IMR-90 (cell line): ENCODE results near the gene OR1Q1. TPM values are rescaled to one million over a fixed set of nuclear protein-coding genes. Genes with fewer than 3 reads are reported as not detected.

Experiments used
- ATAC-seq: fragments of 200-7000 bp; cut with Tn5 transposase; 2 replicates; pipeline ENCODE4 v1.9.1; 2020; ENCODE audit warnings: low read depth, mild to moderate bottlenecking, moderate library complexity
- Bru-seq: library from RNA; stranded (reverse); fragments of 400-500 nt; gene quantifications from one replicate; lab custom pipeline; 2021; lab: Mats Ljungman, UMichigan
- BruChase-seq, 2 experiments: library from RNA; stranded (reverse); fragments of 400-500 nt; gene quantifications; one replicate each; lab custom pipeline; 2021; lab: Mats Ljungman, UMichigan
- BruUV-seq: library from RNA; stranded (reverse); fragments of 400-500 nt; replicated peaks from 2 replicates; lab custom pipeline; 2021; lab: Mats Ljungman, UMichigan
- CTCF ChIA-PET: fragments of 300-600 bp; formaldehyde crosslinking; extraction: SDS; loops from one replicate; lab custom pipeline; 2021; ENCODE audit warnings: antibody characterized with exemption; lab: Yijun Ruan, JAX
- POLR2A ChIA-PET: fragments of 300-600 bp; sonication (Branson Sonifier 250); formaldehyde crosslinking; loops from one replicate; lab custom pipeline; 2022; ENCODE audit warnings: antibody characterized with exemption; ENCODE audit not compliant: unreplicated experiment; lab: Charles Lee
- DNase-seq: peaks from one replicate; pipeline ENCODE4 v3.0.0; 2013
- H2AFZ ChIP-seq: replicated peaks from 2 replicates; pipeline ENCODE3; 2013; ENCODE audit warnings: low read length, mild to moderate bottlenecking; ENCODE audit not compliant: poor library complexity
- H2AK5ac ChIP-seq: 2 replicates; pipeline ENCODE4 v1.6.1; 2013; ENCODE audit warnings: low read depth, low read length, inconsistent platforms
- H2AK9ac ChIP-seq: replicated peaks from 2 replicates; pipeline ENCODE3; 2013; ENCODE audit warnings: mild to moderate bottlenecking, low read depth, low read length, moderate library complexity; ENCODE audit not compliant: poor library complexity
- H2BK120ac ChIP-seq: 2 replicates; pipeline ENCODE4 v1.6.1; 2013; ENCODE audit warnings: low read depth, low read length, inconsistent platforms
- H2BK15ac ChIP-seq: 3 replicates; pipeline ENCODE4 v1.6.1; 2013; ENCODE audit warnings: low read depth, low read length, inconsistent platforms
- H2BK20ac ChIP-seq: 2 replicates; pipeline ENCODE4 v1.6.1; 2013; ENCODE audit warnings: low read depth, mild to moderate bottlenecking, inconsistent platforms, low read length, moderate library complexity
- H2BK5ac ChIP-seq: 2 replicates; pipeline ENCODE4 v1.6.1; 2013; ENCODE audit warnings: mild to moderate bottlenecking, low read depth, low read length, inconsistent platforms; ENCODE audit not compliant: poor library complexity, severe bottlenecking
- H3K14ac ChIP-seq: replicated peaks from 2 replicates; pipeline ENCODE4 v1.6.1; 2013; ENCODE audit warnings: low read depth, low read length, inconsistent platforms
- H3K18ac ChIP-seq: 2 replicates; pipeline ENCODE4 v1.6.1; 2013; ENCODE audit warnings: low read depth, low read length, control low read depth
- H3K23ac ChIP-seq: 2 replicates; pipeline ENCODE4 v1.6.1; 2013; ENCODE audit warnings: low read depth, low read length, inconsistent platforms
- H3K27ac ChIP-seq: 2 replicates; pipeline ENCODE4 v1.5.1; 2013; ENCODE audit warnings: mild to moderate bottlenecking, control low read depth, low read length; ENCODE audit not compliant: insufficient read depth
- H3K27me3 ChIP-seq: 2 replicates; pipeline ENCODE4 v1.6.1; 2013; ENCODE audit warnings: low read length; ENCODE audit not compliant: control insufficient read depth, insufficient read depth
- H3K36me3 ChIP-seq: 2 replicates; pipeline ENCODE4 v1.6.1; 2013; ENCODE audit warnings: low read length, mixed read lengths; ENCODE audit not compliant: control insufficient read depth, insufficient read depth
- H3K4ac ChIP-seq: 2 replicates; pipeline ENCODE4 v1.6.1; 2013; ENCODE audit warnings: low read depth, low read length, inconsistent platforms
- H3K4me1 ChIP-seq: 2 replicates; pipeline ENCODE4 v1.6.1; 2013; ENCODE audit warnings: low read length, mixed read lengths; ENCODE audit not compliant: control insufficient read depth, insufficient read depth
- H3K4me2 ChIP-seq: 2 replicates; pipeline ENCODE4 v1.6.1; 2013; ENCODE audit warnings: low read depth, mild to moderate bottlenecking, control low read depth, low read length, moderate library complexity
- H3K4me3 ChIP-seq: 2 replicates; pipeline ENCODE4 v1.5.1; 2013; ENCODE audit warnings: low read depth, mild to moderate bottlenecking, control low read depth, low read length, moderate library complexity; ENCODE audit not compliant: insufficient read depth
- H3K56ac ChIP-seq: 2 replicates; pipeline ENCODE4 v1.6.1; 2013; ENCODE audit warnings: low read length, inconsistent platforms; ENCODE audit not compliant: insufficient read depth; ENCODE audit errors: extremely low read depth
- H3K79me1 ChIP-seq, 2 experiments: 2 replicates each; pipeline ENCODE4 v1.6.1; 2013; ENCODE audit warnings: low read length in 2 of 2, inconsistent platforms in 1 of 2, low read depth in 1 of 2
- H3K9ac ChIP-seq: 2 replicates; pipeline ENCODE4 v1.6.1; 2013; ENCODE audit warnings: low read depth, low read length, control low read depth
- H3K9me1 ChIP-seq: 2 replicates; pipeline ENCODE4 v1.6.1; 2013; ENCODE audit warnings: low read length, inconsistent platforms; ENCODE audit not compliant: insufficient read depth
- H3K9me3 ChIP-seq: 2 replicates; pipeline ENCODE4 v1.6.1; 2013; ENCODE audit warnings: low read length; ENCODE audit not compliant: control insufficient read depth, insufficient read depth
- H4K20me1 ChIP-seq: 2 replicates; pipeline ENCODE4 v1.6.1; 2013; ENCODE audit warnings: low read length, inconsistent platforms; ENCODE audit not compliant: insufficient read depth
- H4K5ac ChIP-seq: 2 replicates; pipeline ENCODE4 v1.6.1; 2013; ENCODE audit warnings: mild to moderate bottlenecking, low read depth, low read length, control low read depth
- H4K8ac ChIP-seq, 2 experiments: 2 replicates each; pipeline ENCODE4 v1.6.1; 2013; ENCODE audit warnings: low read depth in 2 of 2, low read length in 2 of 2, control low read depth in 1 of 2, inconsistent platforms in 1 of 2
- H4K91ac ChIP-seq: 2 replicates; pipeline ENCODE4 v1.6.1; 2013; ENCODE audit warnings: low read depth, low read length, inconsistent platforms; ENCODE audit not compliant: insufficient read depth
- BHLHE40 ChIP-seq: fragments of 150-350 bp; IDR thresholded peaks from 2 replicates; pipeline ENCODE4 v1.6.1; 2016; ENCODE audit warnings: mild to moderate bottlenecking, low read depth, low read length
- CEBPB ChIP-seq: IDR thresholded peaks from 2 replicates; pipeline ENCODE4 v1.6.1; 2012; ENCODE audit warnings: low read depth, low read length, improper control_type of control experiment
- CHD1 ChIP-seq: IDR thresholded peaks from 2 replicates; pipeline ENCODE4 v1.6.1; 2012; ENCODE audit warnings: low read depth, low read length, improper control_type of control experiment
- ELK1 ChIP-seq: fragments of 150-350 bp; IDR thresholded peaks from 2 replicates; pipeline ENCODE4 v1.6.1; 2016; ENCODE audit warnings: low read depth, mild to moderate bottlenecking, low read length, moderate library complexity, borderline replicate concordance
- MAFK ChIP-seq: IDR thresholded peaks from 2 replicates; pipeline ENCODE4 v1.6.1; 2012; ENCODE audit warnings: low read depth, low read length, improper control_type of control experiment
- MAZ ChIP-seq: IDR thresholded peaks from 2 replicates; pipeline ENCODE4 v1.6.1; 2012; ENCODE audit warnings: low read depth, mild to moderate bottlenecking, low read length, improper control_type of control experiment, moderate library complexity, borderline replicate concordance
- NFE2L2 ChIP-seq: fragments of 150-350 bp; IDR thresholded peaks from 2 replicates; pipeline ENCODE4 v1.6.1; 2016; ENCODE audit warnings: low read depth, mild to moderate bottlenecking, low read length
- POLR2A ChIP-seq: IDR thresholded peaks from 2 replicates; pipeline ENCODE4 v1.6.1; 2012; ENCODE audit warnings: mild to moderate bottlenecking, low read depth, low read length
- WGBS, 2 experiments: methylation state at CpG; one replicate each; pipeline versions ENCODE4 v1.1.5 to v1.1.7; 2013; ENCODE audit warnings: missing lambda C conversion rate in 2 of 2; ENCODE audit not compliant: insufficient read length in 1 of 2; ENCODE audit errors: extremely low coverage in 2 of 2; 5-methylcytosine and 5-hydroxymethylcytosine counted together
- dilution Hi-C: fragments of 300-500 bp; cut with HindIII; formaldehyde crosslinking; loops from one replicate; pipeline ENCODE4 v1.14.3; 2018; ENCODE audit warnings: low sequenced_read_pairs; ENCODE audit not compliant: unreplicated experiment
- in situ Hi-C: fragments of 300-500 bp; cut with MboI; formaldehyde crosslinking; loops from 3 replicates; pipeline ENCODE4 v1.14.3; 2019; ENCODE audit warnings: low sequenced_read_pairs, inconsistent platforms, mixed read lengths
- intact Hi-C: fragments of 100-400 bp; cut with micrococcal nuclease; formaldehyde crosslinking; loops from 2 replicates; pipeline ENCODE4 v1.10.0; 2022
- long read RNA-seq: library from polyadenylated mRNA; unstranded; transcript quantifications from one replicate; pipeline ENCODE4 v2.0.0, GENCODE V29; 2021; ENCODE audit not compliant: unreplicated experiment
- polyA plus RNA-seq, 3 experiments: library from polyadenylated mRNA; depleted of rRNA; stranded (reverse); fragments of >200 nt; gene quantifications; 2 replicates each; pipeline ENCODE4 v1.2.3, GENCODE V29; 2012; ENCODE audit warnings: low replicate concordance in 1 of 3
- total RNA-seq: library from RNA; depleted of rRNA; stranded (reverse); fragments of >200 nt; gene quantifications from 2 replicates; pipeline ENCODE4 v1.2.3, GENCODE V29; 2012; rRNA removed
- TF ChIP-seq, protein P1 (sequence below): conservative IDR thresholded peaks from 2 replicates; pipeline ENCODE4 v1.5.1; 2012; ENCODE audit warnings: mild to moderate bottlenecking, low read depth, low read length, improper control_type of control experiment

OR1Q1 gene, protein sequence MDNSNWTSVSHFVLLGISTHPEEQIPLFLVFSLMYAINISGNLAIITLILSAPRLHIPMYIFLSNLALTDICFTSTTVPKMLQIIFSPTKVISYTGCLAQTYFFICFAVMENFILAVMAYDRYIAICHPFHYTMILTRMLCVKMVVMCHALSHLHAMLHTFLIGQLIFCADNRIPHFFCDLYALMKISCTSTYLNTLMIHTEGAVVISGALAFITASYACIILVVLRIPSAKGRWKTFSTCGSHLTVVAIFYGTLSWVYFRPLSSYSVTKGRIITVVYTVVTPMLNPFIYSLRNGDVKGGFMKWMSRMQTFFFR
- total RNA-seq (not detected in 2 replicates), polyA plus RNA-seq (2012; rRNA removed) (not detected in 2 replicates), Bru-seq, nascent RNA (not detected), BruChase-seq, experiment 1, labeled RNA remaining after a 6-hour chase (percentile 23 among the genes with signal in this experiment), BruChase-seq, experiment 2, labeled RNA remaining after a 2-hour chase (percentile 32 among the genes with signal in this experiment)
- polyA plus RNA-seq (2012; cell fraction: cytosol; rRNA removed): not detected in 2 replicates
- 0.40 TPM in 1 of 2 replicates, not detected in the other for polyA plus RNA-seq (2012; cell fraction: nucleus; rRNA removed; ENCODE audit: low replicate concordance)
- long read RNA-seq: 0 reads

DNA sequence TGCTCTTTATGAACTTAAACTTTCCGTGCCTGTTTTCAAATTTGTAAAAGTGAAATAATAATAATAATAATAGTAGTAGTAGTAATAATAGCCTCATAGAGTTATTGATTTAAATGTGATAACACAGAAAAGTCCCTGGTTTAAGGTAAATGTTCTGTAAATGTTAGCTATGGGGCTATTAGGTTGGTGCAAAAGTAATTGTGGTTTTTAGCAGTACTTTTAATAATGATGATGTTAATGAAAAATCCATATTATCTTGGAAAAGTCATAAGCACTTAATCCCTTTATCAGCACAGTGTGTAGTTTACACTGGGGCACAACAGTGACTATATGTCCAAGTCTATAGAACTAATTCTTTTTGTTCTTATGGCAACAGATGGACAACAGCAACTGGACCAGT, at the start of gene OR1Q1:
Gene OR1Q1 (plus strand): TSS at position 377 of the 400 bp plus-strand sequence. CDS start 0 bp downstream, at position 377.
- dilution Hi-C loops (no loop called here), in situ Hi-C loops (no loop called here), intact Hi-C loops (loop anchor here (5.0 kb wide), 1 partner anchor 43 kb away; the partner anchor contains the start of gene OR1B1)
- ATAC-seq (no peak), DNase-seq (no peak)
- no peak within 1 kb of the TSS for H3K27ac ChIP-seq
- H3K36me3 ChIP-seq: no peaks in the 10 kb centered on the region
- no peak within 1 kb of the TSS for H4K8ac ChIP-seq
- no peak within 1 kb of the TSS for H3K14ac ChIP-seq
- no peak within 1 kb of the TSS for H2BK15ac ChIP-seq
- H3K79me1 ChIP-seq: no peaks in the 10 kb centered on the region
- ChIA-PET CTCF (no interaction called here), POLR2A (no interaction called here)
- BruUV-seq: no TSS peak
- no peaks in the 10 kb centered on the region for H3K4me1 ChIP-seq
- no CpG with 5 or more reads among the region's 1 CpG for WGBS, 2 experiments
- H3K18ac ChIP-seq: no peak within 1 kb of the TSS
- H4K91ac ChIP-seq: no peak within 1 kb of the TSS
- no peak within 1 kb of the TSS for H3K4me3 ChIP-seq
- H3K56ac ChIP-seq: no peak within 1 kb of the TSS
- no peak within 1 kb of the TSS for H2BK5ac ChIP-seq
- H2AK9ac ChIP-seq: no peak within 1 kb of the TSS
- H3K23ac ChIP-seq: no peak within 1 kb of the TSS
- no peak within 1 kb of the TSS for H3K4ac ChIP-seq
- H3K9me3 ChIP-seq: no peaks in the 10 kb centered on the region
- H3K9ac ChIP-seq: no peak within 1 kb of the TSS
- no peak within 1 kb of the TSS for H2AK5ac ChIP-seq
- H3K27me3 ChIP-seq: peaks cover 4% of the 10 kb centered on the region
- TF ChIP-seq NFE2L2 (no peak), ELK1 (no peak), MAFK (no peak), MAZ (no peak), BHLHE40 (no peak), POLR2A (no peak), CHD1 (no peak), CEBPB (no peak)
- TF ChIP-seq, protein P1, sequence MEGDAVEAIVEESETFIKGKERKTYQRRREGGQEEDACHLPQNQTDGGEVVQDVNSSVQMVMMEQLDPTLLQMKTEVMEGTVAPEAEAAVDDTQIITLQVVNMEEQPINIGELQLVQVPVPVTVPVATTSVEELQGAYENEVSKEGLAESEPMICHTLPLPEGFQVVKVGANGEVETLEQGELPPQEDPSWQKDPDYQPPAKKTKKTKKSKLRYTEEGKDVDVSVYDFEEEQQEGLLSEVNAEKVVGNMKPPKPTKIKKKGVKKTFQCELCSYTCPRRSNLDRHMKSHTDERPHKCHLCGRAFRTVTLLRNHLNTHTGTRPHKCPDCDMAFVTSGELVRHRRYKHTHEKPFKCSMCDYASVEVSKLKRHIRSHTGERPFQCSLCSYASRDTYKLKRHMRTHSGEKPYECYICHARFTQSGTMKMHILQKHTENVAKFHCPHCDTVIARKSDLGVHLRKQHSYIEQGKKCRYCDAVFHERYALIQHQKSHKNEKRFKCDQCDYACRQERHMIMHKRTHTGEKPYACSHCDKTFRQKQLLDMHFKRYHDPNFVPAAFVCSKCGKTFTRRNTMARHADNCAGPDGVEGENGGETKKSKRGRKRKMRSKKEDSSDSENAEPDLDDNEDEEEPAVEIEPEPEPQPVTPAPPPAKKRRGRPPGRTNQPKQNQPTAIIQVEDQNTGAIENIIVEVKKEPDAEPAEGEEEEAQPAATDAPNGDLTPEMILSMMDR: no peak
- no peak within 1 kb of the TSS for H2AFZ ChIP-seq
- no peaks in the 10 kb centered on the region for H3K9me1 ChIP-seq
- no peak within 1 kb of the TSS for H2BK120ac ChIP-seq
- H2BK20ac ChIP-seq: no peak within 1 kb of the TSS
- H3K4me2 ChIP-seq: no peak within 1 kb of the TSS
- no peaks in the 10 kb centered on the region for H4K20me1 ChIP-seq
- H4K5ac ChIP-seq: no peak within 1 kb of the TSS
